LNCaP clone FGC (cell line): ENCODE data around the gene TBC1D3L.
"Not testable (repeated sequence)": the region's sequence is repeated elsewhere in the genome, so short reads cannot be mapped to it uniquely, and the experiment has no call there.

ENCODE experiments used
- DNase-seq: peaks from one replicate; pipeline ENCODE4 v3.0.0-alpha.2; 2011; ENCODE audit warnings: low read depth
- H3K4me3 ChIP-seq: 2 replicates; pipeline ENCODE4 v1.5.1; 2011; ENCODE audit warnings: mild to moderate bottlenecking, low read depth, low read length, control low read depth

TBC1D3L gene

DNA sequence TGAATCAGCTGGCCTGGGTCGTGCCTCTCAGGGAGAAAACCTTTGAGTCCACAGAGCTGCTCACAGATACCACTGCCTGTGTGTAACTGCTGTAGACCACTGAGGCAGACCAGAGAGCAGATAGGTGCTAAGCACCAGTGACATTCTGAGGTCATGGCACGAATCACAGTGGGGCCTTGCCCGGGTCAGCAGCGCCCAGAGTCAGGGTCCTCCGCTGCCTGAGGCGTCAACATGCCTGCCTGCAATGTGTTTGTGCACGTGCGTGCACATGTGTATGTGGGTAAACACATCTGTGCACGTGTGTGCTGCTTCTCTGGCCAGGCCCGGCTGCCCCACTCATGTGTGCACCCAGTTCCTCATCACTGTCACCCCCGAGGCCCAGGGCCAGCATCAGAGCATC, at the start of gene TBC1D3L:
TSS of gene TBC1D3L (minus strand) at position 101 of the 400 bp plus-strand sequence. CDS start 1,540 bp downstream, outside the sequence.
- H3K4me3 ChIP-seq, DNase-seq: not testable (repeated sequence)

GRCh38 chr17:38003676-38004075, 14.8 kb upstream of the TBC1D3L start, which contains the start of gene TBC1D3D:
Gene TBC1D3D, plus strand, starts transcription at chr17:38003976. Its CDS starts 1,585 bp downstream, at chr17:38005561.
- H3K4me3 ChIP-seq, DNase-seq: not testable (repeated sequence)
